ENCODE results near the gene NTRK2.

The NTRK2 gene

GRCh38 chr9:84677080-84677479 is 7.6 kb downstream of the NTRK2 start:
- no peak for ATAC-seq
- TF ChIP-seq ZNF565 (CRISPR knock-in tag; conservative IDR thresholded peaks at IDR 0.05; ENCODE audit: low read depth) (no peak), ARNTL (CRISPR knock-in tag; IDR thresholded peaks at IDR 0.05; ENCODE audit: borderline replicate concordance, low read depth) (no peak), ESRRG (CRISPR knock-in tag; IDR thresholded peaks at IDR 0.05) (no peak), BACH2 (CRISPR knock-in tag; IDR thresholded peaks at IDR 0.05; ENCODE audit: borderline replicate concordance) (no peak), ZNF8 (CRISPR knock-in tag; IDR thresholded peaks at IDR 0.05) (no peak), TCF4 (CRISPR knock-in tag; IDR thresholded peaks at IDR 0.05; ENCODE audit: borderline replicate concordance) (no peak), PPARA (CRISPR knock-in tag; IDR thresholded peaks at IDR 0.05; ENCODE audit: borderline replicate concordance) (no peak), ZFP30 (CRISPR knock-in tag; IDR thresholded peaks at IDR 0.05) (no peak), ZFP3 (CRISPR knock-in tag; IDR thresholded peaks at IDR 0.05) (no peak), ZC3H10 (CRISPR knock-in tag; IDR thresholded peaks at IDR 0.05) (no peak), GLIS3 (CRISPR knock-in tag; IDR thresholded peaks at IDR 0.05) (no peak)
- TF ChIP-seq, protein P1, sequence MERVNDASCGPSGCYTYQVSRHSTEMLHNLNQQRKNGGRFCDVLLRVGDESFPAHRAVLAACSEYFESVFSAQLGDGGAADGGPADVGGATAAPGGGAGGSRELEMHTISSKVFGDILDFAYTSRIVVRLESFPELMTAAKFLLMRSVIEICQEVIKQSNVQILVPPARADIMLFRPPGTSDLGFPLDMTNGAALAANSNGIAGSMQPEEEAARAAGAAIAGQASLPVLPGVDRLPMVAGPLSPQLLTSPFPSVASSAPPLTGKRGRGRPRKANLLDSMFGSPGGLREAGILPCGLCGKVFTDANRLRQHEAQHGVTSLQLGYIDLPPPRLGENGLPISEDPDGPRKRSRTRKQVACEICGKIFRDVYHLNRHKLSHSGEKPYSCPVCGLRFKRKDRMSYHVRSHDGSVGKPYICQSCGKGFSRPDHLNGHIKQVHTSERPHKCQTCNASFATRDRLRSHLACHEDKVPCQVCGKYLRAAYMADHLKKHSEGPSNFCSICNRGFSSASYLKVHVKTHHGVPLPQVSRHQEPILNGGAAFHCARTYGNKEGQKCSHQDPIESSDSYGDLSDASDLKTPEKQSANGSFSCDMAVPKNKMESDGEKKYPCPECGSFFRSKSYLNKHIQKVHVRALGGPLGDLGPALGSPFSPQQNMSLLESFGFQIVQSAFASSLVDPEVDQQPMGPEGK (CRISPR knock-in tag; IDR thresholded peaks at IDR 0.05; ENCODE audit: borderline replicate concordance): no peak

DNA sequence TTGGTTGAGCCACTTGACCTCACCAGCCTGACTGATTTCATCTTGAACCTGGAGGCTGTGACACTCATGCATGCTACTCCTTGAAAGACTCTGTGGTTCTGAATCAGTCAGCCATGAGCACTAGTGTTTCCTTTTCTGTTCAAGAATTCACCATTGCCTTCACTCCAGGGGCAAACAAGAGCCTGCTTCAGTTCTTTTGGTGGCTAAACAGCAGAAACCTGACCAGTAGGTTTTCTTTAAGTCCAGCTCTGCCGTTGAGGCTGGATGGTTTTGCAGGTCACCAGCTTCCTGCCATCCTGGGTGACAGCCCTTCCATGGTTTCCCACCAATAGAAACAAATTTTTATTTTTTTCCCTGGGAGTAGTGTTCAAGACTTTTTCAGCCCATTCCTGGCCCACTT is 10.0 kb downstream of the NTRK2 start:
- ATAC-seq: no peak
- TF ChIP-seq BACH2 (CRISPR knock-in tag; IDR thresholded peaks at IDR 0.05; ENCODE audit: borderline replicate concordance): no peak
- TF ChIP-seq ZNF8 (CRISPR knock-in tag; IDR thresholded peaks at IDR 0.05): no peak
- no peak for TF ChIP-seq TCF4 (CRISPR knock-in tag; IDR thresholded peaks at IDR 0.05; ENCODE audit: borderline replicate concordance)
- TF ChIP-seq ARNTL (CRISPR knock-in tag; IDR thresholded peaks at IDR 0.05; ENCODE audit: borderline replicate concordance, low read depth): no peak
- TF ChIP-seq PPARA (CRISPR knock-in tag; IDR thresholded peaks at IDR 0.05; ENCODE audit: borderline replicate concordance): no peak
- TF ChIP-seq ZNF565 (CRISPR knock-in tag; conservative IDR thresholded peaks at IDR 0.05; ENCODE audit: low read depth): no peak
- TF ChIP-seq ZC3H10 (CRISPR knock-in tag; IDR thresholded peaks at IDR 0.05): no peak
- TF ChIP-seq ZNF70 (CRISPR knock-in tag; IDR thresholded peaks at IDR 0.05): no peak
- no peak for TF ChIP-seq TOX (CRISPR knock-in tag; IDR thresholded peaks at IDR 0.05; ENCODE audit: borderline replicate concordance)

GRCh38 chr9:84681516-84682285 is 12.2 kb downstream of the NTRK2 start:
- ATAC-seq: no peak
- TF ChIP-seq ZNF70 (CRISPR knock-in tag; IDR thresholded peaks at IDR 0.05): no peak
- no peak for TF ChIP-seq ZFP30 (CRISPR knock-in tag; IDR thresholded peaks at IDR 0.05)

DNA sequence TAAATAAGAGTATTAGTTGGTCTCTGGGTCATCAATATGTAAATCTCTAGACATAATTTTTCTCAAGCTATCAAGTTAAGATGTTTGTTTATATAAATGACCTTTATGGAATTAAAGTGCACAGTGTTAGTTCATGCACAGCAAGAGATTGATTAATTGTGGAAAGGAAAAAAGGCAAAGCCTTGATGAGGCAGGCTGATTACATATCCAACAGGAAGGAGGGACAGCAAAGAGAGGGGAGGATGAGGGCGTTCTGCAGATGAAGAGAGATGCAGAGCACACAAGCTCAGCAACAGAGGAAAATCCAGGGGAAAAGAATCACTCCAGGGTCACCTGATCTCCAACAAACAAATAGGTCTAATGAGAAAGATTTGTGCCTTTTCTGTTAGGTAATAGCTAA is 16.5 kb downstream of the NTRK2 start:
- TF ChIP-seq ZFP3 (CRISPR knock-in tag; IDR thresholded peaks at IDR 0.05) (no peak), PPARA (CRISPR knock-in tag; IDR thresholded peaks at IDR 0.05; ENCODE audit: borderline replicate concordance) (no peak), ZNF70 (CRISPR knock-in tag; IDR thresholded peaks at IDR 0.05) (no peak), TOX (CRISPR knock-in tag; IDR thresholded peaks at IDR 0.05; ENCODE audit: borderline replicate concordance) (no peak), ZFP30 (CRISPR knock-in tag; IDR thresholded peaks at IDR 0.05) (no peak), ESRRG (CRISPR knock-in tag; IDR thresholded peaks at IDR 0.05) (no peak), GLIS3 (CRISPR knock-in tag; IDR thresholded peaks at IDR 0.05) (no peak)
- TF ChIP-seq, protein P2, sequence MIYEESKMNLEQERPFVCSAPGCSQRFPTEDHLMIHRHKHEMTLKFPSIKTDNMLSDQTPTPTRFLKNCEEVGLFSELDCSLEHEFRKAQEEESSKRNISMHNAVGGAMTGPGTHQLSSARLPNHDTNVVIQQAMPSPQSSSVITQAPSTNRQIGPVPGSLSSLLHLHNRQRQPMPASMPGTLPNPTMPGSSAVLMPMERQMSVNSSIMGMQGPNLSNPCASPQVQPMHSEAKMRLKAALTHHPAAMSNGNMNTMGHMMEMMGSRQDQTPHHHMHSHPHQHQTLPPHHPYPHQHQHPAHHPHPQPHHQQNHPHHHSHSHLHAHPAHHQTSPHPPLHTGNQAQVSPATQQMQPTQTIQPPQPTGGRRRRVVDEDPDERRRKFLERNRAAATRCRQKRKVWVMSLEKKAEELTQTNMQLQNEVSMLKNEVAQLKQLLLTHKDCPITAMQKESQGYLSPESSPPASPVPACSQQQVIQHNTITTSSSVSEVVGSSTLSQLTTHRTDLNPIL (CRISPR knock-in tag; IDR thresholded peaks at IDR 0.05; ENCODE audit: low read depth): no peak
- ATAC-seq: no peak

GRCh38 chr9:84688956-84689355 is 19.4 kb downstream of the NTRK2 start:
- ATAC-seq: no peak
- TF ChIP-seq ZFP3 (CRISPR knock-in tag; IDR thresholded peaks at IDR 0.05) (no peak), RARB (CRISPR knock-in tag; IDR thresholded peaks at IDR 0.05) (no peak), PPARA (CRISPR knock-in tag; IDR thresholded peaks at IDR 0.05; ENCODE audit: borderline replicate concordance) (no peak), CSRNP3 (CRISPR knock-in tag; IDR thresholded peaks at IDR 0.05) (no peak), ZFP30 (CRISPR knock-in tag; IDR thresholded peaks at IDR 0.05) (no peak), TSHZ2 (CRISPR knock-in tag; IDR thresholded peaks at IDR 0.05) (no peak), BACH2 (CRISPR knock-in tag; IDR thresholded peaks at IDR 0.05; ENCODE audit: borderline replicate concordance) (no peak), ARNTL (CRISPR knock-in tag; IDR thresholded peaks at IDR 0.05; ENCODE audit: borderline replicate concordance, low read depth) (no peak), SNAI2 (CRISPR knock-in tag; IDR thresholded peaks at IDR 0.05) (no peak), ZC3H10 (CRISPR knock-in tag; IDR thresholded peaks at IDR 0.05) (no peak), ESRRG (CRISPR knock-in tag; IDR thresholded peaks at IDR 0.05) (no peak), ZNF565 (CRISPR knock-in tag; conservative IDR thresholded peaks at IDR 0.05; ENCODE audit: low read depth) (no peak), ZNF8 (CRISPR knock-in tag; IDR thresholded peaks at IDR 0.05) (no peak), CSDC2 (CRISPR knock-in tag; IDR thresholded peaks at IDR 0.05) (no peak), OSR1 (CRISPR knock-in tag; IDR thresholded peaks at IDR 0.05) (no peak), ISL1 (CRISPR knock-in tag; IDR thresholded peaks at IDR 0.05) (no peak)
- TF ChIP-seq, protein P1 (CRISPR knock-in tag; IDR thresholded peaks at IDR 0.05; ENCODE audit: borderline replicate concordance): no peak
